OCI-LY3 (cell line): Measurements from ENCODE around the gene GJB5.

ENCODE experiments used
- H2AFZ ChIP-seq: fragments of 200-600, 300-600 bp; shearing (Covaris generic); 2 replicates; pipeline ENCODE4 v1.6.0; 2014; ENCODE audit warnings: antibody characterized with exemption, low read depth, low read length
- H3K27ac ChIP-seq: fragments of 200-600, 300-600 bp; sonication (generic); 2 replicates; pipeline ENCODE4 v1.5.1; 2014; ENCODE audit warnings: mild to moderate bottlenecking, low read length, moderate library complexity, mixed read lengths
- H3K27me3 ChIP-seq: fragments of 200-600, 300-600 bp; sonication (generic); 2 replicates; pipeline ENCODE4 v1.6.1; 2014; ENCODE audit warnings: low read depth, low read length, mixed read lengths
- H3K36me3 ChIP-seq: fragments of 200-600, 300-600 bp; sonication (generic); replicated peaks from 2 replicates; pipeline ENCODE3; 2014; ENCODE audit warnings: low read depth, low read length, mixed read lengths
- H3K4me1 ChIP-seq: fragments of 300-600, 200-600 bp; sonication (generic); 2 replicates; pipeline ENCODE4 v1.6.1; 2014; ENCODE audit warnings: low read length, mixed read lengths
- H3K4me2 ChIP-seq: fragments of 200-600, 300-600 bp; sonication (generic); 2 replicates; pipeline ENCODE4 v1.6.1; 2014; ENCODE audit warnings: low read length, mixed read lengths
- H3K4me3 ChIP-seq: fragments of 300-600, 200-600 bp; sonication (generic); 2 replicates; pipeline ENCODE4 v1.5.1; 2014; ENCODE audit warnings: antibody characterized with exemption, mild to moderate bottlenecking, low read length, moderate library complexity
- H3K79me2 ChIP-seq: fragments of 300-600, 200-600 bp; shearing (Covaris generic); 2 replicates; pipeline ENCODE4 v1.6.1; 2014; ENCODE audit warnings: mild to moderate bottlenecking, low read length, mixed read lengths
- H3K9ac ChIP-seq: fragments of 300-600, 200-600 bp; shearing (Covaris generic); 2 replicates; pipeline ENCODE4 v1.6.0; 2014; ENCODE audit warnings: mild to moderate bottlenecking, low read length, moderate library complexity
- H3K9me3 ChIP-seq: fragments of 200-600, 300-600 bp; shearing (Covaris generic); 2 replicates; pipeline ENCODE4 v1.6.1; 2014; ENCODE audit warnings: low read length, mixed read lengths; ENCODE audit not compliant: insufficient read depth
- H4K20me1 ChIP-seq: fragments of 200-600, 300-600 bp; sonication (generic); 2 replicates; pipeline ENCODE4 v1.6.1; 2016; ENCODE audit warnings: low read length, mixed read lengths; ENCODE audit not compliant: insufficient read depth
- EZH2phosphoT487 ChIP-seq: fragments of 200-600 bp; shearing (Covaris generic); IDR thresholded peaks from 2 replicates; pipeline ENCODE4 v1.6.1; 2018; ENCODE audit warnings: antibody characterized with exemption, mixed run types, low read depth
- TF ChIP-seq, protein P1 (sequence below): fragments of 200-600, 300-600 bp; sonication (generic); IDR thresholded peaks from 2 replicates; pipeline ENCODE4 v1.5.1; 2014; ENCODE audit warnings: antibody characterized with exemption, low read length, low read depth

Gene GJB5

DNA sequence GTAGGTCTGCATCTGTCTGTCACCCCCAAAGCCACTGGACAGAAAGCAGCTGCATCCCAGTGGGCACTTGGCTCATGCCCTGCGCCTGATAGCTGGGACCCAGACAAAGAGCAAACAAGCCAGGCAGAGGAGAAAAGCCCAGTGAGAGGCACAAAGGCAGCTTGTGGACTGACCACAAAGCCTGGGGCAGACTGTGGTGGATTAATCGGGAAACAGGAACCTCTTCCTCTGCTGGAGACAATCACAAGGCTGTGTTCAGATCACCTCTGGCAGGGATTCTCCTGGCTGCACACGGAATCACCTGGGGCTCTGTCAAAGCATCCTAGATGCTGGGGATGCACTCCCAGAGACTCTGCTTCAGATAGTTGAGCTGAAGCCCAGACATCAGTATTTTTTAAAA, 15.2 kb upstream of the GJB5 start:
- TF ChIP-seq, protein P1, sequence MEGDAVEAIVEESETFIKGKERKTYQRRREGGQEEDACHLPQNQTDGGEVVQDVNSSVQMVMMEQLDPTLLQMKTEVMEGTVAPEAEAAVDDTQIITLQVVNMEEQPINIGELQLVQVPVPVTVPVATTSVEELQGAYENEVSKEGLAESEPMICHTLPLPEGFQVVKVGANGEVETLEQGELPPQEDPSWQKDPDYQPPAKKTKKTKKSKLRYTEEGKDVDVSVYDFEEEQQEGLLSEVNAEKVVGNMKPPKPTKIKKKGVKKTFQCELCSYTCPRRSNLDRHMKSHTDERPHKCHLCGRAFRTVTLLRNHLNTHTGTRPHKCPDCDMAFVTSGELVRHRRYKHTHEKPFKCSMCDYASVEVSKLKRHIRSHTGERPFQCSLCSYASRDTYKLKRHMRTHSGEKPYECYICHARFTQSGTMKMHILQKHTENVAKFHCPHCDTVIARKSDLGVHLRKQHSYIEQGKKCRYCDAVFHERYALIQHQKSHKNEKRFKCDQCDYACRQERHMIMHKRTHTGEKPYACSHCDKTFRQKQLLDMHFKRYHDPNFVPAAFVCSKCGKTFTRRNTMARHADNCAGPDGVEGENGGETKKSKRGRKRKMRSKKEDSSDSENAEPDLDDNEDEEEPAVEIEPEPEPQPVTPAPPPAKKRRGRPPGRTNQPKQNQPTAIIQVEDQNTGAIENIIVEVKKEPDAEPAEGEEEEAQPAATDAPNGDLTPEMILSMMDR: no peak
- TF ChIP-seq EZH2phosphoT487: no peak
- H3K27ac ChIP-seq: no peak overlapping the region
- H3K36me3 ChIP-seq: no peaks in the 10 kb centered on the region
- no peaks in the 10 kb centered on the region for H3K9me3 ChIP-seq
- H3K27me3 ChIP-seq: no peaks in the 10 kb centered on the region
- H3K4me3 ChIP-seq: no peak overlapping the region
- no peak overlapping the region for H3K4me2 ChIP-seq
- no peaks in the 10 kb centered on the region for H3K79me2 ChIP-seq
- H3K4me1 ChIP-seq: no peaks in the 10 kb centered on the region
- no peaks in the 10 kb centered on the region for H4K20me1 ChIP-seq
- H3K9ac ChIP-seq: no peak overlapping the region
- H2AFZ ChIP-seq: no peak overlapping the region

DNA sequence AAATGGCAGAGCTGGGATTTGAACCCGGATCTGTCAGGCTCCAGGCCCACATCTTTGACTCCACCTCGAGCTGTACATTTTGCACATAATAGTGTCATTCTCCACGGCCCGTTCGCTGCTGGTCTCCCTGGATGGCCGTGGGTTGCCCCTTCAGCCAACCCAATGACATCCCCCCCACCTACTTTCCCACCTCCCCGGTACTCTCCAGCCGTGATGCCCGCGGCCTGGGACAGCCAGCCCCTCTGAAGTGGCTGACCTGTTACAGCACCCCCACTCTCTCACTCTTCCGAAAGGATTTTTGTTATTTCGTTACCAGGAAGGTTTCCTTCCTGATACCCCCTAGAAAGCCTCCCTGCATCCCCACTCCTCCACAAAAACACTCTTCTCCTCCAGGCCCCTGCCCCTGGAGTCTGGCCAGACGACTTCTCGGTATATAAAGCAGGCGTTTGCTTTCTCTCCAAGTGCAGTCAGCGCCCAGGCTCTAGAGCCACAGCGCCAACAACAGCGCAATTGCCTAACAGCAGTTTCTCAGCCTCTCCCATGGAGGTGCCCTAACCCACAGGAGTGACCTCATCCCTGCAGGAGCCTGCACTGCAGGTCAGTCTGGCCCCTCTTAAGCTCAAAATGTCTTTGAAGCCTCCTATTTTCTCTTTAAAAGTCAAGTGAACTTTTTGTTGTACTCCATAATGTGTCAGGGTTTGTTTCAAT, 14.5 kb upstream of the GJB5 start:
- no peak overlapping the region for H2AFZ ChIP-seq
- TF ChIP-seq EZH2phosphoT487: no peak
- TF ChIP-seq, protein P1: no peak

GRCh38 chr1:34742667-34743270, 12.1 kb upstream of the GJB5 start:
- Histone ChIP-seq H3K9me3 (no peaks in the 10 kb centered on the region), H3K9ac (no peak overlapping the region), H3K27ac (no peak overlapping the region), H2AFZ (no peak overlapping the region; the same call in 1 of the 2 replicates), H3K27me3 (no peaks in the 10 kb centered on the region), H3K4me3 (no peak overlapping the region), H4K20me1 (no peaks in the 10 kb centered on the region), H3K79me2 (no peaks in the 10 kb centered on the region), H3K36me3 (no peaks in the 10 kb centered on the region), H3K4me2 (peak overlapping the region; percentile 39), H3K4me1 (no peaks in the 10 kb centered on the region)
- no peak for TF ChIP-seq EZH2phosphoT487
- TF ChIP-seq, protein P1: peak; percentile 68

More for the DNA sequence above, 14.5 kb upstream of the GJB5 start:
- Histone ChIP-seq H3K27ac (no peak overlapping the region), H3K36me3 (no peaks in the 10 kb centered on the region), H3K79me2 (no peaks in the 10 kb centered on the region), H3K9me3 (no peaks in the 10 kb centered on the region), H3K4me3 (no peak overlapping the region), H3K4me1 (no peaks in the 10 kb centered on the region), H4K20me1 (no peaks in the 10 kb centered on the region), H3K4me2 (no peak overlapping the region), H3K27me3 (no peaks in the 10 kb centered on the region), H3K9ac (no peak overlapping the region)

DNA sequence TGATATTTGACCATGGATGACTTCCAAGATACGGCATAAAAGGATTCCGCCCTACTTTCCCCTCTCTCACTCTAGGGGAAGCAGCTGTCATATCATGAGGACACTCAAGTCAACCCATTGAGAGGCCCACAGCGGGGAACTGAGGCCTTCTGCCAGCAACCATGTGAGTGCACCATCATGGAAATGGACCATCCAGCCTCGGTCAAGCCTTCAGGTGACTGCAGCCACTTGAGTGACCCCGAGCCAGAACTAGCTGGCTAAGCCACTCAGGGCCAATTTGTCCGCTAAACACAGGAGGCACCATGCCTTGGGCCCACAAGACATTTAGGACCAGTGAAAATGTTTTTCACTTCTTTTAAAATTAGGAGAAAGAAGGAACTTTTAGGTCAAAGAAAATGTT, 11.1 kb upstream of the GJB5 start:
- TF ChIP-seq EZH2phosphoT487: no peak
- TF ChIP-seq, protein P1: no peak
- Histone ChIP-seq H3K4me3 (no peak overlapping the region), H3K9me3 (no peaks in the 10 kb centered on the region), H4K20me1 (no peaks in the 10 kb centered on the region), H3K27ac (no peak overlapping the region), H3K4me1 (no peaks in the 10 kb centered on the region), H3K27me3 (no peaks in the 10 kb centered on the region), H3K9ac (no peak overlapping the region), H3K4me2 (no peak overlapping the region), H3K36me3 (no peaks in the 10 kb centered on the region), H3K79me2 (no peaks in the 10 kb centered on the region), H2AFZ (no peak overlapping the region)
